IMR-90 (cell line): ENCODE data around the gene BMP7. TPM values are rescaled to one million over a fixed set of nuclear protein-coding genes. Genes with fewer than 3 reads are reported as not detected.

Experiments
- ATAC-seq: fragments of 200-7000 bp; cut with Tn5 transposase; 2 replicates; pipeline ENCODE4 v1.9.1; 2020; ENCODE audit warnings: low read depth, mild to moderate bottlenecking, moderate library complexity
- BruUV-seq: library from RNA; stranded (reverse); fragments of 400-500 nt; replicated peaks from 2 replicates; lab custom pipeline; 2021; lab: Mats Ljungman, UMichigan
- CTCF ChIA-PET: fragments of 300-600 bp; formaldehyde crosslinking; extraction: SDS; loops from one replicate; lab custom pipeline; 2021; ENCODE audit warnings: antibody characterized with exemption; lab: Yijun Ruan, JAX
- POLR2A ChIA-PET: fragments of 300-600 bp; sonication (Branson Sonifier 250); formaldehyde crosslinking; loops from one replicate; lab custom pipeline; 2022; ENCODE audit warnings: antibody characterized with exemption; ENCODE audit not compliant: unreplicated experiment; lab: Charles Lee
- DNase-seq: peaks from one replicate; pipeline ENCODE4 v3.0.0; 2013
- H2AFZ ChIP-seq: replicated peaks from 2 replicates; pipeline ENCODE3; 2013; ENCODE audit warnings: low read length, mild to moderate bottlenecking; ENCODE audit not compliant: poor library complexity
- H2AK5ac ChIP-seq: 2 replicates; pipeline ENCODE4 v1.6.1; 2013; ENCODE audit warnings: low read depth, low read length, inconsistent platforms
- H2AK9ac ChIP-seq: replicated peaks from 2 replicates; pipeline ENCODE3; 2013; ENCODE audit warnings: mild to moderate bottlenecking, low read depth, low read length, moderate library complexity; ENCODE audit not compliant: poor library complexity
- H2BK120ac ChIP-seq: 2 replicates; pipeline ENCODE4 v1.6.1; 2013; ENCODE audit warnings: low read depth, low read length, inconsistent platforms
- H2BK15ac ChIP-seq: 3 replicates; pipeline ENCODE4 v1.6.1; 2013; ENCODE audit warnings: low read depth, low read length, inconsistent platforms
- H2BK20ac ChIP-seq: 2 replicates; pipeline ENCODE4 v1.6.1; 2013; ENCODE audit warnings: low read depth, mild to moderate bottlenecking, inconsistent platforms, low read length, moderate library complexity
- H2BK5ac ChIP-seq: 2 replicates; pipeline ENCODE4 v1.6.1; 2013; ENCODE audit warnings: mild to moderate bottlenecking, low read depth, low read length, inconsistent platforms; ENCODE audit not compliant: poor library complexity, severe bottlenecking
- H3K14ac ChIP-seq: replicated peaks from 2 replicates; pipeline ENCODE4 v1.6.1; 2013; ENCODE audit warnings: low read depth, low read length, inconsistent platforms
- H3K18ac ChIP-seq: 2 replicates; pipeline ENCODE4 v1.6.1; 2013; ENCODE audit warnings: low read depth, low read length, control low read depth
- H3K23ac ChIP-seq: 2 replicates; pipeline ENCODE4 v1.6.1; 2013; ENCODE audit warnings: low read depth, low read length, inconsistent platforms
- H3K27ac ChIP-seq: 2 replicates; pipeline ENCODE4 v1.5.1; 2013; ENCODE audit warnings: mild to moderate bottlenecking, control low read depth, low read length; ENCODE audit not compliant: insufficient read depth
- H3K27me3 ChIP-seq: 2 replicates; pipeline ENCODE4 v1.6.1; 2013; ENCODE audit warnings: low read length; ENCODE audit not compliant: control insufficient read depth, insufficient read depth
- H3K36me3 ChIP-seq: 2 replicates; pipeline ENCODE4 v1.6.1; 2013; ENCODE audit warnings: low read length, mixed read lengths; ENCODE audit not compliant: control insufficient read depth, insufficient read depth
- H3K4ac ChIP-seq: 2 replicates; pipeline ENCODE4 v1.6.1; 2013; ENCODE audit warnings: low read depth, low read length, inconsistent platforms
- H3K4me1 ChIP-seq: 2 replicates; pipeline ENCODE4 v1.6.1; 2013; ENCODE audit warnings: low read length, mixed read lengths; ENCODE audit not compliant: control insufficient read depth, insufficient read depth
- H3K4me2 ChIP-seq: 2 replicates; pipeline ENCODE4 v1.6.1; 2013; ENCODE audit warnings: low read depth, mild to moderate bottlenecking, control low read depth, low read length, moderate library complexity
- H3K4me3 ChIP-seq: 2 replicates; pipeline ENCODE4 v1.5.1; 2013; ENCODE audit warnings: low read depth, mild to moderate bottlenecking, control low read depth, low read length, moderate library complexity; ENCODE audit not compliant: insufficient read depth
- H3K56ac ChIP-seq: 2 replicates; pipeline ENCODE4 v1.6.1; 2013; ENCODE audit warnings: low read length, inconsistent platforms; ENCODE audit not compliant: insufficient read depth; ENCODE audit errors: extremely low read depth
- H3K79me1 ChIP-seq, 2 experiments: 2 replicates each; pipeline ENCODE4 v1.6.1; 2013; ENCODE audit warnings: low read length in 2 of 2, inconsistent platforms in 1 of 2, low read depth in 1 of 2
- H3K9ac ChIP-seq: 2 replicates; pipeline ENCODE4 v1.6.1; 2013; ENCODE audit warnings: low read depth, low read length, control low read depth
- H3K9me1 ChIP-seq: 2 replicates; pipeline ENCODE4 v1.6.1; 2013; ENCODE audit warnings: low read length, inconsistent platforms; ENCODE audit not compliant: insufficient read depth
- H3K9me3 ChIP-seq: 2 replicates; pipeline ENCODE4 v1.6.1; 2013; ENCODE audit warnings: low read length; ENCODE audit not compliant: control insufficient read depth, insufficient read depth
- H4K20me1 ChIP-seq: 2 replicates; pipeline ENCODE4 v1.6.1; 2013; ENCODE audit warnings: low read length, inconsistent platforms; ENCODE audit not compliant: insufficient read depth
- H4K5ac ChIP-seq: 2 replicates; pipeline ENCODE4 v1.6.1; 2013; ENCODE audit warnings: mild to moderate bottlenecking, low read depth, low read length, control low read depth
- H4K8ac ChIP-seq, 2 experiments: 2 replicates each; pipeline ENCODE4 v1.6.1; 2013; ENCODE audit warnings: low read depth in 2 of 2, low read length in 2 of 2, control low read depth in 1 of 2, inconsistent platforms in 1 of 2
- H4K91ac ChIP-seq: 2 replicates; pipeline ENCODE4 v1.6.1; 2013; ENCODE audit warnings: low read depth, low read length, inconsistent platforms; ENCODE audit not compliant: insufficient read depth
- CEBPB ChIP-seq: IDR thresholded peaks from 2 replicates; pipeline ENCODE4 v1.6.1; 2012; ENCODE audit warnings: low read depth, low read length, improper control_type of control experiment
- FOS ChIP-seq: fragments of 150-350 bp; IDR thresholded peaks from 2 replicates; pipeline ENCODE4 v1.6.1; 2016; ENCODE audit warnings: low read depth, low read length
- MAZ ChIP-seq: IDR thresholded peaks from 2 replicates; pipeline ENCODE4 v1.6.1; 2012; ENCODE audit warnings: low read depth, mild to moderate bottlenecking, low read length, improper control_type of control experiment, moderate library complexity, borderline replicate concordance
- RCOR1 ChIP-seq: IDR thresholded peaks from 2 replicates; pipeline ENCODE4 v1.6.1; 2012; ENCODE audit warnings: mild to moderate bottlenecking, low read length, improper control_type of control experiment; ENCODE audit not compliant: insufficient replicate concordance
- RFX5 ChIP-seq: IDR thresholded peaks from 2 replicates; pipeline ENCODE4 v1.8.0; 2012; ENCODE audit warnings: low read depth, mild to moderate bottlenecking, low read length, moderate library complexity
- SMC3 ChIP-seq: fragments of 150-350 bp; IDR thresholded peaks from 2 replicates; pipeline ENCODE4 v1.6.1; 2016; ENCODE audit warnings: low read depth, mild to moderate bottlenecking, antibody characterized with exemption, low read length, moderate library complexity
- WGBS, 2 experiments: methylation state at CpG; one replicate each; pipeline versions ENCODE4 v1.1.5 to v1.1.7; 2013; ENCODE audit warnings: missing lambda C conversion rate in 2 of 2; ENCODE audit not compliant: insufficient read length in 1 of 2; ENCODE audit errors: extremely low coverage in 2 of 2; 5-methylcytosine and 5-hydroxymethylcytosine counted together
- dilution Hi-C: fragments of 300-500 bp; cut with HindIII; formaldehyde crosslinking; loops from one replicate; pipeline ENCODE4 v1.14.3; 2018; ENCODE audit warnings: low sequenced_read_pairs; ENCODE audit not compliant: unreplicated experiment
- in situ Hi-C: fragments of 300-500 bp; cut with MboI; formaldehyde crosslinking; loops from 3 replicates; pipeline ENCODE4 v1.14.3; 2019; ENCODE audit warnings: low sequenced_read_pairs, inconsistent platforms, mixed read lengths
- intact Hi-C: fragments of 100-400 bp; cut with micrococcal nuclease; formaldehyde crosslinking; loops from 2 replicates; pipeline ENCODE4 v1.10.0; 2022
- polyA plus RNA-seq, 3 experiments: library from polyadenylated mRNA; depleted of rRNA; stranded (reverse); fragments of >200 nt; gene quantifications; 2 replicates each; pipeline ENCODE4 v1.2.3, GENCODE V29; 2012; ENCODE audit warnings: low replicate concordance in 1 of 3
- total RNA-seq: library from RNA; depleted of rRNA; stranded (reverse); fragments of >200 nt; gene quantifications from 2 replicates; pipeline ENCODE4 v1.2.3, GENCODE V29; 2012
- TF ChIP-seq, protein P1 (sequence below): conservative IDR thresholded peaks from 2 replicates; pipeline ENCODE4 v1.5.1; 2012; ENCODE audit warnings: mild to moderate bottlenecking, low read depth, low read length, improper control_type of control experiment
- TF ChIP-seq, protein P2 (sequence below): fragments of 150-350 bp; IDR thresholded peaks from 2 replicates; pipeline ENCODE4 v1.6.1; 2016; ENCODE audit warnings: low read depth, mild to moderate bottlenecking, low read length, moderate library complexity, borderline replicate concordance
- TF ChIP-seq, protein P3 (sequence below): fragments of 150-350 bp; IDR thresholded peaks from 2 replicates; pipeline ENCODE4 v1.6.1; 2017; ENCODE audit warnings: mild to moderate bottlenecking, antibody characterized with exemption, low read length, low read depth

Gene BMP7
- total and polyA plus RNA-seq, 2 of the 4 experiments (the other 2 are of a cell fraction) = not detected

DNA sequence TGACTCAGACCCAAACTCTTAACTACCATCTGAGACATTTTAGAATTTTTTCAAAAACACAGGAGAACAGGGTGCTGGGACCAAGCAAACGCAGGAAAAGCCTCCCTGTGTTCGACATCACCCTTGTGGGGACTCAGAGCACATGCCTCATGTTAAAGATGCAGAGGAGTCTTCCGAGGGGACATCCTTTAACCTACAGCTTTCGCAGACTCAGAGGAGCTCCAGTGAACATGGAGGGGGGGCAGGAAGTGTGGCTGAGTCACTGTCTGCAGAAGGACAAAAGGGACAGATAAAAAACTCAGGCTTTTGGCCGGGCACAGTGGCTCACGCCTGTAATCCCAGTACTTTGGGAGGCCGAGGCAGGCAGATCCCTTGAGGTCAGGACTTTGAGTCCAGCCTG, 15.1 kb downstream of the BMP7 start:
- Histone ChIP-seq H3K4me1 (no peaks in the 10 kb centered on the region), H4K5ac (no peak overlapping the region), H3K9me3 (no peaks in the 10 kb centered on the region), H4K8ac (no peak overlapping the region), H2AK5ac (no peak overlapping the region), H2AFZ (no peak overlapping the region), H3K27ac (no peak overlapping the region), H2BK20ac (no peak overlapping the region), H3K27me3 (no peaks in the 10 kb centered on the region), H2AK9ac (no peak overlapping the region), H2BK5ac (no peak overlapping the region), H2BK120ac (no peak overlapping the region), H4K91ac (no peak overlapping the region), H3K4me3 (no peak overlapping the region), H3K56ac (no peak overlapping the region), H3K36me3 (no peaks in the 10 kb centered on the region), H3K4me2 (no peak overlapping the region), H3K4ac (no peak overlapping the region), H3K9me1 (no peaks in the 10 kb centered on the region), H3K9ac (no peak overlapping the region), H3K79me1 (no peaks in the 10 kb centered on the region), H3K18ac (no peak overlapping the region), H4K20me1 (no peaks in the 10 kb centered on the region), H3K14ac (no peak overlapping the region), H3K23ac (no peak overlapping the region), H2BK15ac (no peak overlapping the region)
- in situ Hi-C loops = no loop called here
- dilution Hi-C loops = no loop called here
- intact Hi-C loops = no loop called here
- ATAC-seq (no peak), DNase-seq (no peak)
- CTCF ChIA-PET = no interaction called here
- no TSS peak for BruUV-seq
- POLR2A ChIA-PET = no interaction called here
- WGBS, 2 experiments = 60% methylated on average over 3 of the region's 7 CpGs; no CpG with 5 or more reads in 1 of the 2 experiments
- TF ChIP-seq RFX5 (no peak), MAZ (no peak), CEBPB (no peak), SMC3 (no peak), RCOR1 (no peak), FOS (no peak)
- TF ChIP-seq, protein P1, sequence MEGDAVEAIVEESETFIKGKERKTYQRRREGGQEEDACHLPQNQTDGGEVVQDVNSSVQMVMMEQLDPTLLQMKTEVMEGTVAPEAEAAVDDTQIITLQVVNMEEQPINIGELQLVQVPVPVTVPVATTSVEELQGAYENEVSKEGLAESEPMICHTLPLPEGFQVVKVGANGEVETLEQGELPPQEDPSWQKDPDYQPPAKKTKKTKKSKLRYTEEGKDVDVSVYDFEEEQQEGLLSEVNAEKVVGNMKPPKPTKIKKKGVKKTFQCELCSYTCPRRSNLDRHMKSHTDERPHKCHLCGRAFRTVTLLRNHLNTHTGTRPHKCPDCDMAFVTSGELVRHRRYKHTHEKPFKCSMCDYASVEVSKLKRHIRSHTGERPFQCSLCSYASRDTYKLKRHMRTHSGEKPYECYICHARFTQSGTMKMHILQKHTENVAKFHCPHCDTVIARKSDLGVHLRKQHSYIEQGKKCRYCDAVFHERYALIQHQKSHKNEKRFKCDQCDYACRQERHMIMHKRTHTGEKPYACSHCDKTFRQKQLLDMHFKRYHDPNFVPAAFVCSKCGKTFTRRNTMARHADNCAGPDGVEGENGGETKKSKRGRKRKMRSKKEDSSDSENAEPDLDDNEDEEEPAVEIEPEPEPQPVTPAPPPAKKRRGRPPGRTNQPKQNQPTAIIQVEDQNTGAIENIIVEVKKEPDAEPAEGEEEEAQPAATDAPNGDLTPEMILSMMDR = no peak
- TF ChIP-seq, protein P2, sequence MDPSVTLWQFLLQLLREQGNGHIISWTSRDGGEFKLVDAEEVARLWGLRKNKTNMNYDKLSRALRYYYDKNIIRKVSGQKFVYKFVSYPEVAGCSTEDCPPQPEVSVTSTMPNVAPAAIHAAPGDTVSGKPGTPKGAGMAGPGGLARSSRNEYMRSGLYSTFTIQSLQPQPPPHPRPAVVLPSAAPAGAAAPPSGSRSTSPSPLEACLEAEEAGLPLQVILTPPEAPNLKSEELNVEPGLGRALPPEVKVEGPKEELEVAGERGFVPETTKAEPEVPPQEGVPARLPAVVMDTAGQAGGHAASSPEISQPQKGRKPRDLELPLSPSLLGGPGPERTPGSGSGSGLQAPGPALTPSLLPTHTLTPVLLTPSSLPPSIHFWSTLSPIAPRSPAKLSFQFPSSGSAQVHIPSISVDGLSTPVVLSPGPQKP = no peak
- TF ChIP-seq, protein P3, sequence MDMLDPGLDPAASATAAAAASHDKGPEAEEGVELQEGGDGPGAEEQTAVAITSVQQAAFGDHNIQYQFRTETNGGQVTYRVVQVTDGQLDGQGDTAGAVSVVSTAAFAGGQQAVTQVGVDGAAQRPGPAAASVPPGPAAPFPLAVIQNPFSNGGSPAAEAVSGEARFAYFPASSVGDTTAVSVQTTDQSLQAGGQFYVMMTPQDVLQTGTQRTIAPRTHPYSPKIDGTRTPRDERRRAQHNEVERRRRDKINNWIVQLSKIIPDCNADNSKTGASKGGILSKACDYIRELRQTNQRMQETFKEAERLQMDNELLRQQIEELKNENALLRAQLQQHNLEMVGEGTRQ = no peak
